HG03575 (cell line): ENCODE results near the gene COX19.
"Not testable (repeated sequence)": the region's sequence is repeated elsewhere in the genome, so short reads cannot be mapped to it uniquely, and the experiment has no call there.

Experiments
- ATAC-seq: cut with Tn5 transposase; IDR thresholded peaks from one replicate; pipeline ENCODE4 v1.9.1; 2021; ENCODE audit not compliant: unreplicated experiment, insufficient number of reproducible peaks, low FRiP score; ENCODE audit errors: extremely low read depth

Gene COX19

GRCh38 chr7:952548-953441 is 22.6 kb downstream of the COX19 start:
- ATAC-seq = no peak

- no peak for ATAC-seq
Measured at GRCh38 chr7:951881-952547, 23.3 kb downstream of the COX19 start.

- no peak for ATAC-seq
Measured at GRCh38 chr7:949021-949934, 26.1 kb downstream of the COX19 start.

- no peak for ATAC-seq
Measured at GRCh38 chr7:947391-948210, 27.7 kb downstream of the COX19 start.

- ATAC-seq = no peak
Measured at GRCh38 chr7:946256-946996, 28.9 kb downstream of the COX19 start.

- no peak for ATAC-seq
Measured at GRCh38 chr7:945556-946255, 29.6 kb downstream of the COX19 start.

GRCh38 chr7:945147-945555 is 30.2 kb downstream of the COX19 start:
- no peak for ATAC-seq

- no peak for ATAC-seq
Measured at GRCh38 chr7:944744-945143, 30.6 kb downstream of the COX19 start.

GRCh38 chr7:943793-944192 is 31.6 kb downstream of the COX19 start:
- ATAC-seq = not testable (repeated sequence)

GRCh38 chr7:940599-941408 is 34.5 kb downstream of the COX19 start:
- no peak for ATAC-seq

- no peak for ATAC-seq
Measured at GRCh38 chr7:939843-940242, 35.5 kb downstream of the COX19 start.

GRCh38 chr7:938546-939185 is 36.7 kb downstream of the COX19 start:
- ATAC-seq = no peak

GRCh38 chr7:937856-938484 is 37.4 kb downstream of the COX19 start:
- ATAC-seq = no peak

GRCh38 chr7:936386-937054 is 38.8 kb downstream of the COX19 start:
- ATAC-seq = peak; percentile 47

- ATAC-seq = no peak
Measured at GRCh38 chr7:935874-936385, 39.4 kb downstream of the COX19 start.
